HL-60 (cell line): Measurements from ENCODE around the gene ATG5.

Source experiments
- DNase-seq, 2 experiments: peaks; one replicate each; pipeline ENCODE4 v3.0.0-alpha.2; 2010 to 2020; ENCODE audit warnings: low read depth in 1 of 2, low spot score in 1 of 2
- H3K27ac ChIP-seq: fragments of 250-450 bp; sonication (Bioruptor Pico); replicated peaks from 2 replicates; pipeline ENCODE4 v1.5.1; 2020; ENCODE audit warnings: mild to moderate bottlenecking, moderate library complexity
- H3K27me3 ChIP-seq: fragments of 250-450 bp; sonication (Bioruptor Pico); 2 replicates; pipeline ENCODE4 v1.5.1; 2021; ENCODE audit warnings: mild to moderate bottlenecking, moderate library complexity; ENCODE audit not compliant: insufficient read depth, poor library complexity, severe bottlenecking
- H3K4me3 ChIP-seq: replicated peaks from 2 replicates; pipeline ENCODE4 v1.5.1; 2011; ENCODE audit warnings: mild to moderate bottlenecking, control low read depth, low read length; ENCODE audit not compliant: insufficient read depth
- GABPA ChIP-seq: IDR thresholded peaks from 2 replicates; pipeline ENCODE4 v1.6.1; 2012; ENCODE audit warnings: low read depth
- POLR2AphosphoS5 ChIP-seq: IDR thresholded peaks from 2 replicates; pipeline ENCODE4 v1.6.1; 2012; ENCODE audit warnings: low read depth
- REST ChIP-seq: IDR thresholded peaks from 2 replicates; pipeline ENCODE4 v1.6.1; 2012; ENCODE audit warnings: low read depth; ENCODE audit not compliant: insufficient replicate concordance
- SPI1 ChIP-seq: IDR thresholded peaks from 2 replicates; pipeline ENCODE4 v1.6.1; 2012; ENCODE audit warnings: low read depth, mild to moderate bottlenecking, borderline replicate concordance
- TF ChIP-seq, protein P1 (sequence below): IDR thresholded peaks from one replicate; pipeline ENCODE4 v1.5.1; 2011; ENCODE audit warnings: low read length, control low read depth, inconsistent platforms; ENCODE audit not compliant: insufficient read depth

The ATG5 gene

DNA sequence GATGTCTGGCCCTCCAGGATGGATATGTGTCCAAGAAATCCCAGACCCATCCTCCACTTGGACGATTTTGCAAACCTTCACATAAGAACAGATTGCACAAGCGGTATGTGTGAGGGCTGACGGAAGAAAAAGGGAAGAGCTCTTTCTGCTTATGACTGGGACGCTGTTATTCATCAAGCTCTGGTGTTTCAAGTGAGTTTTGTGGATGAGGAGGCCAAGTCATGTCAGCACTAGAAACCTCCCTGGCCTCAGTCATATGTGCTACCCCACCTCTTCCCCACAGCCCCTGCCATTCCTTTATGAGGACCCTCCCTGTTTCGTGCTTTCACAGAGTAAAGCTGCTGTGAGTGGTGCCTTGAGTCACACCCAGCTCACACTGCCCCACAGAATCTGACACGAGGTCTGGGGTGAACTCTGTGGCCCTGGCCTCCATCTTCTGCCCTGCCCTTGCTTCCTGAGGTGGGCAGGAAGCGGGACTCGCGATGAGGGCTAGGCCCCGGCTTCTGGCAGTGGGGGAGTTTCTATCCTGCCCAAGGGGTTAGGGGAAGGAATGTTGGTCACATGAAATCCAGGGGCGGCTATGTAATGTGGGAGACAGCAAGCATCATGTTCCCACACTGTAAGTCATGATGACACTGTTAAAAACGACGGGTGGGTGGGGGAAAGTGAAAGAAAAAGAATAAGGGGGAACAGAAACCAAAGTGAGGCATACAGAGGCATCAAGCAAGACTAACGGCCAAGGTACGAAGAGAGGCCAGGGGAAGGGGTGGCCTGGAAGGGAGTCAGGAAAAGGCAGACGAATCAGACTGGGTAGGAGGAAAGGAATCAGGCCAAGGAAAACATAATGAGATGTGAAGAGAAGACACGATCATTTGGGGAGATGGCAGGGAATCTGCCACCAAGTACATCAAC, 161.3 kb downstream of the ATG5 start:
- peak; percentile 72 to 83 for DNase-seq
- TF ChIP-seq POLR2AphosphoS5 (no peak), SPI1 (peak; percentile 96), REST (no peak), GABPA (no peak)
- Histone ChIP-seq H3K4me3 (peak overlapping the region; percentile 27), H3K27me3 (no peaks in the 10 kb centered on the region), H3K27ac (peak overlapping the region; percentile 69)

DNA sequence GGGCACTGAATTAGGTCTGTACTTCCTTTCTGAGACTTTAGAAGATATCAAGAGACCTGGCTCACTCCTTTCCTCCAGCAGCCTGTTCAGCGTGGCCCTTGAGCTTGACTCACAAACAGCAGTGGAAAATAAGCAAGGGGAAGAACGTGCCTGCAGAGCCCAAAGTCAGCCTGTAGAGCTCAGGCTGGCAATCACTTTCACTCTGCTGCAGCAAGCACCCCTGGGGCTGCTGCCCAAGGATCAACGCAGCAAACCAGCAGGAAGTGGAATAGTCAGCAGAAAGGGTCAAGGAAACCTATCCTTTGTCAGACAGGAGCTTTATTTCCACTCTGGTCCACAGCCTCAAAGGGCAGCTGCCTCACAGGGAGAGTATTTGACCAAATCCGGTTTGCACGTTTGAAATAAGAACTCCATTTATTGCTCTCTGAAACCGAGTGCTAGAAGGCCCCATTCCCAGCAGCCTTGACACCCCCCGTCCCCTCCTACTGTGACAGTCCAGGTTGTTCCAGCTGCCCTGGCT, 162.1 kb downstream of the ATG5 start:
- no peaks in the 10 kb centered on the region for H3K27me3 ChIP-seq
- H3K4me3 ChIP-seq = peak overlapping the region; percentile 27
- peak; percentile 63 to 81 for DNase-seq
- H3K27ac ChIP-seq = peak overlapping the region; percentile 69
- TF ChIP-seq POLR2AphosphoS5 = no peak; the same call in 1 of the 2 replicates

- H3K27ac ChIP-seq = peak overlapping the region; percentile 69
- no peak overlapping the region for H3K4me3 ChIP-seq
- H3K27me3 ChIP-seq = no peaks in the 10 kb centered on the region
- TF ChIP-seq, protein P1, sequence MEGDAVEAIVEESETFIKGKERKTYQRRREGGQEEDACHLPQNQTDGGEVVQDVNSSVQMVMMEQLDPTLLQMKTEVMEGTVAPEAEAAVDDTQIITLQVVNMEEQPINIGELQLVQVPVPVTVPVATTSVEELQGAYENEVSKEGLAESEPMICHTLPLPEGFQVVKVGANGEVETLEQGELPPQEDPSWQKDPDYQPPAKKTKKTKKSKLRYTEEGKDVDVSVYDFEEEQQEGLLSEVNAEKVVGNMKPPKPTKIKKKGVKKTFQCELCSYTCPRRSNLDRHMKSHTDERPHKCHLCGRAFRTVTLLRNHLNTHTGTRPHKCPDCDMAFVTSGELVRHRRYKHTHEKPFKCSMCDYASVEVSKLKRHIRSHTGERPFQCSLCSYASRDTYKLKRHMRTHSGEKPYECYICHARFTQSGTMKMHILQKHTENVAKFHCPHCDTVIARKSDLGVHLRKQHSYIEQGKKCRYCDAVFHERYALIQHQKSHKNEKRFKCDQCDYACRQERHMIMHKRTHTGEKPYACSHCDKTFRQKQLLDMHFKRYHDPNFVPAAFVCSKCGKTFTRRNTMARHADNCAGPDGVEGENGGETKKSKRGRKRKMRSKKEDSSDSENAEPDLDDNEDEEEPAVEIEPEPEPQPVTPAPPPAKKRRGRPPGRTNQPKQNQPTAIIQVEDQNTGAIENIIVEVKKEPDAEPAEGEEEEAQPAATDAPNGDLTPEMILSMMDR = no peak
- TF ChIP-seq GABPA = no peak
- no peak for TF ChIP-seq REST
- TF ChIP-seq POLR2AphosphoS5 = no peak
- TF ChIP-seq SPI1 = no peak
- no peak for DNase-seq
These were observed 162.6 kb downstream of the ATG5 start for GRCh38 chr6:106162921-106163320.

DNA sequence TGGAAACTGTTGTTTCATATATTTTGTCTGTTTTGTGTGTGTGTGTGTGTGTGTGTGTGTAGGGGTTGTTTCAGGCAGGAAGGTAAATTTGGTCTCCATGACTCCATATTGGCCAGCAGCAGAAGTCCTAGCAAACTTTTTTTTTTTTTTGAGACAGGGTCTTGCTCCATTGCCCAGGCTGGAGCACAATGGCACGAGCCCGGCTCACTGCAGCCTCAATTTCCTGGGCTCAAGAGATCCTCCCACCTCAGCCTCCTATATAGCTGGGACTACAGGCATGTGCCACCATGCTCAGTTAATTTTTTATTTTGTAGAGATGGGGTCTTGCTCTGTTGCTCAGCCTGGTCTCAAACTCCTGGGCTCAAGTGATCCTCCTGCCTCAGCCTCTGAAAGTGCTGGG, 163.7 kb downstream of the ATG5 start:
- no peak overlapping the region for H3K27ac ChIP-seq
- no peak for DNase-seq
- H3K4me3 ChIP-seq = no peak overlapping the region
- TF ChIP-seq SPI1 = no peak
- no peak for TF ChIP-seq POLR2AphosphoS5
- TF ChIP-seq GABPA = no peak
- TF ChIP-seq REST = no peak
- TF ChIP-seq, protein P1 = no peak
- no peaks in the 10 kb centered on the region for H3K27me3 ChIP-seq
